Chondrocyte (in vitro differentiated cells): ENCODE results near the gene FILIP1L. TPM values are rescaled to one million over a fixed set of nuclear protein-coding genes. Genes with fewer than 3 reads are reported as not detected.
A peak's percentile ranks its signal among the peaks of the same experiment; 100 is the strongest.

Source experiments
- DNase-seq: peaks from one replicate; pipeline ENCODE4 v3.0.0; 2021; ENCODE audit warnings: mixed read lengths, low spot score
- H3K27ac Mint-ChIP-seq: one replicate; pipeline ENCODE4 v1.8.0; 2021; ENCODE audit warnings: mild to moderate bottlenecking, moderate library complexity, mixed read lengths; ENCODE audit not compliant: unreplicated experiment
- H3K27me3 Mint-ChIP-seq: 2 replicates; pipeline ENCODE4 v1.8.0; 2021; ENCODE audit warnings: low read depth, mixed read lengths
- H3K36me3 Mint-ChIP-seq: 2 replicates; pipeline ENCODE4 v1.8.0; 2021; ENCODE audit warnings: low read depth, mixed read lengths
- H3K4me1 Mint-ChIP-seq: 2 replicates; pipeline ENCODE4 v1.8.0; 2021; ENCODE audit warnings: low read depth, mild to moderate bottlenecking, mixed read lengths
- H3K4me3 Mint-ChIP-seq: one replicate; pipeline ENCODE4 v1.8.0; 2021; ENCODE audit warnings: mild to moderate bottlenecking, moderate library complexity, mixed read lengths; ENCODE audit not compliant: unreplicated experiment
- H3K9me3 Mint-ChIP-seq: 2 replicates; pipeline ENCODE4 v1.8.0; 2021; ENCODE audit warnings: low read depth, mixed read lengths
- CTCF ChIP-seq: fragments of 200-600 bp; sonication (generic); IDR thresholded peaks from 2 replicates; pipeline ENCODE4 v1.5.0; 2021; ENCODE audit warnings: antibody characterized with exemption, mild to moderate bottlenecking, moderate library complexity
- total RNA-seq: library from RNA; stranded (reverse); gene quantifications from 3 replicates; pipeline ENCODE4 v1.2.1, GENCODE V29; 2021

The FILIP1L gene
- total RNA-seq, 1 donor from 2014 or later, result 122 TPM

- Mint-ChIP-seq H3K27me3 (no peaks in the 10 kb centered on the region), H3K4me1 (peaks cover 27% of the 10 kb centered on the region), H3K36me3 (no peaks in the 10 kb centered on the region), H3K9me3 (no peaks in the 10 kb centered on the region), H3K27ac (no peak overlapping the region), H3K4me3 (no peak overlapping the region)
- TF ChIP-seq CTCF, result no peak
- DNase-seq, result no peak
These were observed 13.5 kb upstream of the FILIP1L start for GRCh38 chr3:100127792-100128191.

- H3K27ac Mint-ChIP-seq, result peak overlapping the region; percentile 9
- H3K4me3 Mint-ChIP-seq, result no peak overlapping the region
- peaks cover 28% of the 10 kb centered on the region for H3K4me1 Mint-ChIP-seq
- H3K36me3 Mint-ChIP-seq, result no peaks in the 10 kb centered on the region
- H3K27me3 Mint-ChIP-seq, result no peaks in the 10 kb centered on the region
- no peak for DNase-seq
- H3K9me3 Mint-ChIP-seq, result no peaks in the 10 kb centered on the region
- no peak for TF ChIP-seq CTCF
These were observed 11.0 kb upstream of the FILIP1L start for GRCh38 chr3:100125161-100125938.

DNA sequence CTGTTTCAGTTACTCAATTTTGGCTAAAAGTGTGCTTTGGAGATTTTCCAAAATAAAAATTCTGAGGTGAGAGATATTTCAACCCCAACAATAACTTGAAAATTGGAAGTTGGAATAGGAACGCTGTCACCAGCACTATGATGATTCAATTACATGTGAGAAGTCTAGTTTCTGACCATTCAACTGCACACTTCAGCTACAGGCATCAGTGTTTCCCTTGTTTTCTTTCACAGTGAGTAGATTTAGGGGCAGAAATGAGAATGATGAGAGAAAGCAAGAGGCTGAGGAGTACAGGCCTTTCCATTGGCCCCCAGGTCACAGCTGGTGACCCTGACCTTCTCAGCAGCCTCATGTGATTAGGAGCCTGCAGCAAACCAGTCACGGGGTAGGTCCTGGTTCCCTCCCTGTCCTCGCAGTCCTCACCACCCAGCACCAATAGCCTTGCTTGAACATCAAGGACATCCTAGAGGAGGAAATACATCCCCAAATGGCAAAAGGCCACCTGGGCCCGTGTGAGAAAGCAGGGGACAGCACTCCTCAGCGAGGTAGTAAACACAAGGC, 10.0 kb upstream of the FILIP1L start:
- Mint-ChIP-seq H3K4me3 (no peak overlapping the region), H3K27ac (no peak overlapping the region), H3K36me3 (no peaks in the 10 kb centered on the region), H3K27me3 (no peaks in the 10 kb centered on the region), H3K9me3 (no peaks in the 10 kb centered on the region), H3K4me1 (peaks cover 32% of the 10 kb centered on the region)
- DNase-seq, result no peak
- no peak for TF ChIP-seq CTCF

DNA sequence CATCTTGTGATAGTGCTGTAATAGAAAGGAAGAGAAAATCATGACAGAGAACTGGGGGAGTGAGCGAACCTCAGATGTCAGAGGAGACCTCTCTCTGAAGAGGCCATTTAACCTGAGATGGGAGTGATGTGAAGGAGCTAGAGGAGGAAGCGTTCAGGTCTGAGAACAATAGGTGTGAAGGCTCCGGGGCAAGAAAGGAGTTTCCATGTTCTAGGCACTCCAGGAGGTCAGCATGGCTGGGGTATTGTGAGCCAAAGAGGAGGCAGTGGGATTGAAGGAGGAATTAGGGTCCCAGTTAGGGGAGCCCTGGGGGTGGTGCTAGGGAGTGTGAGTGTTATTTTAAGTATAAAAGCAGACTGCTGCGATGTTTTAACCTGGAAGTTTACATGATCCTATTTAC, 8.8 kb upstream of the FILIP1L start:
- DNase-seq, result no peak
- Mint-ChIP-seq H3K9me3 (no peaks in the 10 kb centered on the region), H3K4me3 (no peak overlapping the region), H3K27me3 (no peaks in the 10 kb centered on the region), H3K36me3 (no peaks in the 10 kb centered on the region), H3K4me1 (peaks cover 32% of the 10 kb centered on the region), H3K27ac (no peak overlapping the region)
- no peak for TF ChIP-seq CTCF

DNA sequence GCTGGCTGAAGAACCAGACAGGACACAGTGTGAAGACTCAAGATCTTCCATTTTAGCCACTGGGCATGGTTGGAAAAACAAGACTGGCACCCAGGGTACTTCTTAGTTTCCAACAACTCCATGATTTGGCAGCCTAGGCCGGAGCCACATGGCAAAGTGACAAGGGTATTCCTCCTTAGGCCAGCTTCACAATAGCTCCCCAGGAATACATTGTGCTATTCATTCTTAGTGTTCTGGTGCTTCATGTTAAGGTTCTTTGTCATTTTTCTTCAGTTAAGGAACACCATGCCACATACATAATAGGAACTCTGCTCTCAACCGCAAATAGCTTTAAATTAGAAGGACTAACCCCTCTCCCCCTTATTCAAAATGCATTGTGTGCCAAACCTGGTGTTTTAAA, 8.0 kb upstream of the FILIP1L start:
- Mint-ChIP-seq H3K9me3 (no peaks in the 10 kb centered on the region), H3K27ac (no peak overlapping the region), H3K4me3 (no peak overlapping the region), H3K27me3 (no peaks in the 10 kb centered on the region), H3K36me3 (no peaks in the 10 kb centered on the region), H3K4me1 (peaks cover 32% of the 10 kb centered on the region)
- DNase-seq, result no peak
- TF ChIP-seq CTCF, result no peak
